Measurements from ENCODE around the gene NUP43.

DNA sequence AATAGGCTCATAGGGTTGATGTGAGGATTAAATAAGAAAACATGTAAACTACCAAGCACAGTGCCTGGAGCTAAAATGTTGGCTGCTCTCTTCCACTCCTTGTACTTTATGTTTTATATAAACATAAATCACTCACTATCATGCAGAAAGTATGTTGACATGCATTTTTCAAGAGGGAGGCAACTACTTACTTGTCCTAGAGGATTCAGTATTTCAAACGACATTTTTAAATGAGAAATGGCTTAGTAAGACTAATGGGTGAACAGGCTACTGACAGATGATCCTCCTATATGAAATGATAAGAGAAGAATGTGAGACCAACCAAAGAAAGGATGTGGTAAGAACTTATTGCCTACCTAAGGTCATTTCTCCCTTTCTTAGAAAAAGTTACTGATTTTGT lies 49.4 kb downstream of the NUP43 start:
- TF ChIP-seq EZH2 (IDR thresholded peaks at IDR 0.05; ENCODE audit: borderline replicate concordance, insufficient read depth, low read length, poor library complexity, severe bottlenecking) = no peak
- TF ChIP-seq POLR2AphosphoS5 (IDR thresholded peaks at IDR 0.05) = no peak
- TF ChIP-seq, protein P1, sequence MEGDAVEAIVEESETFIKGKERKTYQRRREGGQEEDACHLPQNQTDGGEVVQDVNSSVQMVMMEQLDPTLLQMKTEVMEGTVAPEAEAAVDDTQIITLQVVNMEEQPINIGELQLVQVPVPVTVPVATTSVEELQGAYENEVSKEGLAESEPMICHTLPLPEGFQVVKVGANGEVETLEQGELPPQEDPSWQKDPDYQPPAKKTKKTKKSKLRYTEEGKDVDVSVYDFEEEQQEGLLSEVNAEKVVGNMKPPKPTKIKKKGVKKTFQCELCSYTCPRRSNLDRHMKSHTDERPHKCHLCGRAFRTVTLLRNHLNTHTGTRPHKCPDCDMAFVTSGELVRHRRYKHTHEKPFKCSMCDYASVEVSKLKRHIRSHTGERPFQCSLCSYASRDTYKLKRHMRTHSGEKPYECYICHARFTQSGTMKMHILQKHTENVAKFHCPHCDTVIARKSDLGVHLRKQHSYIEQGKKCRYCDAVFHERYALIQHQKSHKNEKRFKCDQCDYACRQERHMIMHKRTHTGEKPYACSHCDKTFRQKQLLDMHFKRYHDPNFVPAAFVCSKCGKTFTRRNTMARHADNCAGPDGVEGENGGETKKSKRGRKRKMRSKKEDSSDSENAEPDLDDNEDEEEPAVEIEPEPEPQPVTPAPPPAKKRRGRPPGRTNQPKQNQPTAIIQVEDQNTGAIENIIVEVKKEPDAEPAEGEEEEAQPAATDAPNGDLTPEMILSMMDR (IDR thresholded peaks at IDR 0.05; ENCODE audit: poor library complexity, severe bottlenecking) = no peak
- TF ChIP-seq TAF1 (IDR thresholded peaks at IDR 0.05; ENCODE audit: low read depth) = no peak
- TF ChIP-seq, protein P2, sequence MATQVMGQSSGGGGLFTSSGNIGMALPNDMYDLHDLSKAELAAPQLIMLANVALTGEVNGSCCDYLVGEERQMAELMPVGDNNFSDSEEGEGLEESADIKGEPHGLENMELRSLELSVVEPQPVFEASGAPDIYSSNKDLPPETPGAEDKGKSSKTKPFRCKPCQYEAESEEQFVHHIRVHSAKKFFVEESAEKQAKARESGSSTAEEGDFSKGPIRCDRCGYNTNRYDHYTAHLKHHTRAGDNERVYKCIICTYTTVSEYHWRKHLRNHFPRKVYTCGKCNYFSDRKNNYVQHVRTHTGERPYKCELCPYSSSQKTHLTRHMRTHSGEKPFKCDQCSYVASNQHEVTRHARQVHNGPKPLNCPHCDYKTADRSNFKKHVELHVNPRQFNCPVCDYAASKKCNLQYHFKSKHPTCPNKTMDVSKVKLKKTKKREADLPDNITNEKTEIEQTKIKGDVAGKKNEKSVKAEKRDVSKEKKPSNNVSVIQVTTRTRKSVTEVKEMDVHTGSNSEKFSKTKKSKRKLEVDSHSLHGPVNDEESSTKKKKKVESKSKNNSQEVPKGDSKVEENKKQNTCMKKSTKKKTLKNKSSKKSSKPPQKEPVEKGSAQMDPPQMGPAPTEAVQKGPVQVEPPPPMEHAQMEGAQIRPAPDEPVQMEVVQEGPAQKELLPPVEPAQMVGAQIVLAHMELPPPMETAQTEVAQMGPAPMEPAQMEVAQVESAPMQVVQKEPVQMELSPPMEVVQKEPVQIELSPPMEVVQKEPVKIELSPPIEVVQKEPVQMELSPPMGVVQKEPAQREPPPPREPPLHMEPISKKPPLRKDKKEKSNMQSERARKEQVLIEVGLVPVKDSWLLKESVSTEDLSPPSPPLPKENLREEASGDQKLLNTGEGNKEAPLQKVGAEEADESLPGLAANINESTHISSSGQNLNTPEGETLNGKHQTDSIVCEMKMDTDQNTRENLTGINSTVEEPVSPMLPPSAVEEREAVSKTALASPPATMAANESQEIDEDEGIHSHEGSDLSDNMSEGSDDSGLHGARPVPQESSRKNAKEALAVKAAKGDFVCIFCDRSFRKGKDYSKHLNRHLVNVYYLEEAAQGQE (IDR thresholded peaks at IDR 0.05; ENCODE audit: borderline replicate concordance) = no peak
